Peyer's patch (tissue), 4 donors: ENCODE measurements around the gene AOAH. TPM values are rescaled to one million over a fixed set of nuclear protein-coding genes. Genes with fewer than 3 reads are reported as not detected.
A peak's percentile ranks its signal among the peaks of the same experiment; 100 is the strongest.

ENCODE experiments used
- DNase-seq, 3 donors: peaks; one replicate each; pipeline ENCODE4 v3.0.0-alpha.2; 2017 to 2019
- H3K27ac ChIP-seq, 4 donors: fragments of 200-600 bp; sonication (generic); one replicate each; pipeline ENCODE4 v1.5.1; 2016 to 2019
- H3K27me3 ChIP-seq, 2 donors: fragments of 200-600 bp; sonication (generic); one replicate each; pipeline ENCODE4 v1.5.1; 2019
- H3K36me3 ChIP-seq, 3 donors: fragments of 200-600 bp; sonication (generic); one replicate each; pipeline ENCODE4 v1.5.1; 2016 to 2019
- H3K4me1 ChIP-seq, 4 donors: fragments of 200-600 bp; sonication (generic); one replicate each; pipeline ENCODE4 v1.5.1; 2016 to 2019
- H3K4me3 ChIP-seq, 4 donors: fragments of 200-600 bp; sonication (generic); 1 replicate in 3 of 4; 2 replicates in 1 of 4; pipeline ENCODE4 v1.5.1; 2016 to 2019; ENCODE audit warnings: mild to moderate bottlenecking in 1 of 4
- H3K9me3 ChIP-seq, 4 donors: fragments of 200-600 bp; sonication (generic); one replicate each; pipeline ENCODE4 v1.5.1; 2016 to 2019; ENCODE audit warnings: mild to moderate bottlenecking in 1 of 4
- CTCF ChIP-seq, 6 experiments: fragments of 450-650 bp in 4 of 6; fragments of 200-600 bp in 2 of 6; sonication (generic) in 1 of 6; IDR thresholded peaks; one replicate each; pipeline ENCODE4 v1.5.1; 2017 to 2019; ENCODE audit warnings: antibody characterized with exemption in 6 of 6, mild to moderate bottlenecking in 3 of 6, moderate library complexity in 1 of 6
- POLR2A ChIP-seq, 2 donors: fragments of 450-650 bp; IDR thresholded peaks; one replicate each; pipeline ENCODE4 v1.5.1; 2017; ENCODE audit warnings: antibody characterized with exemption in 2 of 2, mild to moderate bottlenecking in 2 of 2, moderate library complexity in 2 of 2
- total RNA-seq, 4 donors: library from RNA; depleted of rRNA; stranded (reverse); fragments of >200 nt; gene quantifications; one replicate each; pipeline ENCODE4 v1.1.0, GENCODE V29; 2016

The AOAH gene
- 10 to 100 TPM; 33.3 to 60.2 (median 43.6) TPM for total RNA-seq

GRCh38 chr7:36723951-36724664, at the start of gene AOAH:
AOAH (minus strand) TSS chr7:36724494; CDS start chr7:36724148, 346 bp downstream.
- H3K36me3 ChIP-seq = no peaks in the 10 kb centered on the region
- H3K4me3 ChIP-seq = peak within 1 kb of the TSS; percentile 5 to 40 (median 33)
- DNase-seq = peak in 2 of 3 donors; percentile 89 to 93
- H3K9me3 ChIP-seq = no peaks in the 10 kb centered on the region
- TF ChIP-seq POLR2A (IDR thresholded peaks at IDR 0.05) (peak in 1 of 2 donors; percentile 64), CTCF (IDR thresholded peaks at IDR 0.05) (no peak)
- H3K27me3 ChIP-seq = no peaks in the 10 kb centered on the region
- H3K4me1 ChIP-seq = no peaks in the 10 kb centered on the region
- peak within 1 kb of the TSS; percentile 23 to 70 (median 66) for H3K27ac ChIP-seq

GRCh38 chr7:36766451-36766850, 42.2 kb upstream of the AOAH start:
- H3K9me3 ChIP-seq = no peaks in the 10 kb centered on the region
- no peak overlapping the region for H3K4me3 ChIP-seq
- H3K27me3 ChIP-seq = no peaks in the 10 kb centered on the region
- DNase-seq = no peak
- TF ChIP-seq POLR2A (IDR thresholded peaks at IDR 0.05) = no peak
- H3K36me3 ChIP-seq = no peaks in the 10 kb centered on the region
- no peak overlapping the region for H3K27ac ChIP-seq
- no peaks in the 10 kb centered on the region for H3K4me1 ChIP-seq

GRCh38 chr7:36765605-36766004, 41.3 kb upstream of the AOAH start:
- TF ChIP-seq POLR2A (IDR thresholded peaks at IDR 0.05) (no peak), CTCF (IDR thresholded peaks at IDR 0.05) (no peak)
- no peaks in the 10 kb centered on the region for H3K36me3 ChIP-seq
- H3K4me3 ChIP-seq = no peak overlapping the region
- H3K27me3 ChIP-seq = no peaks in the 10 kb centered on the region
- DNase-seq = no peak
- H3K9me3 ChIP-seq = no peaks in the 10 kb centered on the region
- no peaks in the 10 kb centered on the region for H3K4me1 ChIP-seq
- no peak overlapping the region for H3K27ac ChIP-seq

GRCh38 chr7:36764929-36765328, 40.6 kb upstream of the AOAH start:
- Histone ChIP-seq H3K36me3 (no peaks in the 10 kb centered on the region), H3K4me1 (no peaks in the 10 kb centered on the region), H3K4me3 (no peak overlapping the region), H3K27ac (no peak overlapping the region), H3K9me3 (no peaks in the 10 kb centered on the region), H3K27me3 (no peaks in the 10 kb centered on the region)
- no peak for DNase-seq
- TF ChIP-seq POLR2A (IDR thresholded peaks at IDR 0.05) (no peak), CTCF (IDR thresholded peaks at IDR 0.05) (no peak)

- Histone ChIP-seq H3K36me3 (no peaks in the 10 kb centered on the region), H3K4me1 (no peaks in the 10 kb centered on the region), H3K27ac (no peak overlapping the region), H3K27me3 (no peaks in the 10 kb centered on the region), H3K9me3 (no peaks in the 10 kb centered on the region), H3K4me3 (no peak overlapping the region)
- DNase-seq = no peak
- no peak for TF ChIP-seq POLR2A (IDR thresholded peaks at IDR 0.05)
- TF ChIP-seq CTCF (IDR thresholded peaks at IDR 0.05) = no peak
Measured at GRCh38 chr7:36763132-36763816, 39.0 kb upstream of the AOAH start.

GRCh38 chr7:36762394-36762793, 38.1 kb upstream of the AOAH start:
- no peak overlapping the region for H3K27ac ChIP-seq

More at GRCh38 chr7:36762394-36762793, 38.1 kb upstream of the AOAH start:
- Histone ChIP-seq H3K27me3 (no peaks in the 10 kb centered on the region), H3K36me3 (no peaks in the 10 kb centered on the region), H3K4me1 (no peaks in the 10 kb centered on the region), H3K4me3 (no peak overlapping the region), H3K9me3 (no peaks in the 10 kb centered on the region)
- DNase-seq = no peak
- TF ChIP-seq POLR2A (IDR thresholded peaks at IDR 0.05) (no peak), CTCF (IDR thresholded peaks at IDR 0.05) (no peak)
